Activated CD4-positive, alpha-beta T cell treated with anti-CD3 and anti-CD28 coated beads, Interleukin-2, amount 50 U/mL, for 4 hours (primary cell): ENCODE data around the gene ZNF253.
"Not testable (repeated sequence)": the region's sequence is repeated elsewhere in the genome, so short reads cannot be mapped to it uniquely, and the experiment has no call there.

ENCODE experiments used
- DNase-seq, 2 experiments: peaks; one replicate each; pipeline ENCODE4 v3.0.0-alpha.2; 2020

The ZNF253 gene

DNA sequence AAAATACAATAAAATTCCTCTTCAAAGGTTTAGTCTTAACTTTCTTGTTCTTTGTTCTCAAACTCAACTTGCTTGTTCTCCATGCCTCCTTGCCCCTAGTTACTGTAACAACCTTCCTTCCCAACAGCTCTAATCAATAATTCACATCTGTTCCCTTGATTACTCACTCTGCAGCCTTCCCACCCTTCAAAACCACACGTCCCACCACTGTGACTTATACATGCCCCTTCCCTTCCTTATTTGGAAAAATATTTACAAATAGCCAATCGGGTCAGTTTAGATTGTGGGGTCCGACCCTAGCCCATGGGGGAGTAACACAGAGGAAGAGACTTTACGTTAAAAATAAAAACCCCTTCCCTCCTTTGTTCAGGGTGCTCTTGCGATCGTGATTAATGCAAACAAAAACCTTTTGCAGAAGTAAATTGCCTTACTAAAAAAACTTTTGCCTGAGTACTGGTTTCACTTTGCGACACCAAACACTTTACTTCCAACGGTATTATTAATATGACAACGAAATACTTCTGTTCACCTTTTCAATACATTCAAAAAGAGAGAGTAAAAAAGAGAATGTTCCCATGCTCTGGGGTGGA lies 34.6 kb downstream of the ZNF253 start:
- DNase-seq, result no peak

DNA sequence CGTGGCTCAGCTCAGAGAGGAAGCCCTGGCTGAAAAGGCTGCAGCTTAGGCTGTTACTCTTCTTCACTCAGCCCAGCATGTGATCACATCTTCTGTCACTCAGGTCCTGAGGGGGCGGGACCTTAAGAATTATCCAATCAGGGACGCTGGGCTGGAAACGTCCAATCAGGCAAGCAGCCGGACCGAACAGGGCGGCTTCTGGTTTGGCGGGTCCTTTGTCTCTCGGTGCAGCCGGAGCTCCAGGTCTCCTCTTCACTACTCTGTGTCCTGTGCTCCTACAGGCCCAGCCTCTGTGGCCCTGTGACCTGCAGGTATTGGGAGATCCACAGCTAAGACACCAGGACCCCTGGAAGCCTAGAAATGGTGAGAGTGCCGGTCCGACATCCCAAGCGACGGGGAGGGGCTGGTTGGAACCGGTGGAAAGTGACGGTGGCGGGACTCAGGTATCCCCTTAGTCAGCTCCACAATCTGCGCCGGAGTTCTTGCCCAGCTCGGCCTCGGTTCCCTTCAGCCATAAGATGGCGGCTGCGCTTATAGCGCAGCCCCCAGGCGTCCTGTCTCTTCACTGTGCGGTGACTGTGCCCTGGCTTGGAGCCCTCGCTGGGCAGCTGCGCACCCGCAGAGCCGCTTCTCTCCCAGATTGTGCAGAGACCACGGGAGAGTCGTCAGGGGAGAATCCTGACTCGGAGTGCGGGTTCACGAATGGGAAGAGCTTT lies 35.2 kb downstream of the ZNF253 start, which contains the start of gene ZNF93:
TSS of gene ZNF93 (plus strand) at position 218 of the 716 bp plus-strand sequence. CDS start at position 361, 143 bp downstream.
- peak; percentile 86 for DNase-seq

DNA sequence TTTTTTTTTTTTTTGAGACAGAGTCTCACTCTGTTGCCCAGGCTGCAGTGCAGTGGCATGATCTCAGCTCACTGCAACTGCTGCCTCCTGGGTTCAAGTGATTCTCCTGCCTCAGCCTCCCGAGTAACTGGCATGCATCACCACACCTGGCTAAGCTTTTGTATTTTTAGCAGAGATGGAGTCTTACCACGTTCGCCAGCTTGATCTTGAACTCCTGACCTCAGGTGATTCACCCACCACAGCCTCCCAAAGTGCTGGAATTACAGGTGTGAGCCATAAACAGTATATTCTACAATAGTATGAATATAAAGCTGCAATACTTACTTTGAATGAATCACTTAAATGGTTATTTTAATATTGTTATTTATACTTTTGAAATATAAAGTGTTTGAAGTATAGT lies 41.9 kb downstream of the ZNF253 start:
- not testable (repeated sequence) for DNase-seq

DNA sequence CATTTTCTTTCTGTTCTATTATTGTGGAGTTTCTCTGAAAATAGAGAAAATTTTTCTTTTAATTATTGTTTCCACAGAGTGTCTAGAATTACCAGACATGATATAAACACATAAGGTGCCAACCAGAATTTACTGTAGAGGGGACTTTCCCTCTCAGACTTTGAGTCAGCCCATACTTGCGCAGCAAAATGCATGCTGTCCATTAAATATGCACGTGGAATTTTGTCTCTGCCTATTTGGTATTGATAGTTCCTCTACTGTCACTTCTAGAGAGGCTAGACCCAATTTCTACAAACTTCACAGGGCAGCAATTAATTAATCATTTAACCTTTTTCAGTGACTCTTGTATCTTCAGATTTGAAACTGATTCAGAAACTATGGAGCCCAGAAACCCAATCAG lies 44.0 kb downstream of the ZNF253 start:
- no peak for DNase-seq

DNA sequence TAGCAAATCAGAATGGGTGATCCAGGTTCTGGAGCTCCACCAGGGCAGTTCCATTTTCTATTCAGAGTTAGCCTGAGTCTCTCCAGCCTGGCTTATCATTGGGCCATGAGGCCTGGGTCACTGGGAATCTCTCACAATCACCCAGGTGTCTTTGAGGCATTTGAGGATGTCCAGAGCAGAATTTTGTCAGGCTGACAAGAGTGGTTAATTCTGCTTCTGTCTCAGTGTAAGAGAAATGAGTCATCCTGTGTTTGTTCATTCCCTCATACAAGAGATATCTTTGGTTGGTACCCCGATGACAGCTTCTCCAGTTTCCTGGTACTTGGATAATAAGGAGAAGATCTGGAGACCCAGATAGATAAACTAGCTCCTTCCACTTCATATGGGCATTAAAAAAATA lies 45.5 kb downstream of the ZNF253 start:
- DNase-seq, result no peak

DNA sequence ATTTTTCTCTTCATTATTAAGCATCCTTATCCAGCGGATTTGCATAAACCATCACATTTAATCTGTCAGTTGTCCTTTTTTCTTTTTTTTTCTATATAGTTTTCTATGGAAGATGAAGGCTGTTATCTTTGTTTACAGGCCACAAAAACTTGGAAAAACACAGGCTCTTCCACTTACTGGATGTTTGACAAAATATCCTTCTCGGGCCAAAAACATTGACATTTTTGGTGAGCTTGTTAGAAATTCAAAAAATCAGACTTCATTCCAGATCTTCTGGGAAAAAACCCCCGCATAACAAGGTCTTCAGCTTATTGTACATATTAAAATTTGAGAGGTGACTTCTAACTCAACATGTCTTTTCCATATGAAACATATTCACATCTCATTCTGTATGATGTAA lies 48.9 kb downstream of the ZNF253 start:
- no peak for DNase-seq

DNA sequence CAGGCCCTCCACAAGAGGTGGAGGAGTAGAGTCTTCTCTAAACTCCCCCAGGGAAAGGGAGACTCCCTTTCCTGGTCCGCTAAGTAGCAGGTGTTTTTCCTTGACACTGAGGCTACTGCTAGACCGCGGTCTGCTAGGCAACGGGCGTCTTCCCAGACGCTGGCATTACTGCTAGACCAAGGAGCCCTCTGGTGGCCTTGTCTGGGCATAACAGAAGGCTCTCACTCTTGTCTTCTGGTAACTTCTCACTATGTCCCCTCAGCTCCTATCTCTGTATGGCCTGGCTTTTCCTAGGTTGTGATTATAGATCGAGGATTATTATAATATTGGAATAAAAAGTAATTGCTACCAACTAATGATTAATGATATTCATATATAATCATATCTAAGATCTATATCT lies 64.7 kb downstream of the ZNF253 start:
- DNase-seq, result peak; percentile 4 to 8

DNA sequence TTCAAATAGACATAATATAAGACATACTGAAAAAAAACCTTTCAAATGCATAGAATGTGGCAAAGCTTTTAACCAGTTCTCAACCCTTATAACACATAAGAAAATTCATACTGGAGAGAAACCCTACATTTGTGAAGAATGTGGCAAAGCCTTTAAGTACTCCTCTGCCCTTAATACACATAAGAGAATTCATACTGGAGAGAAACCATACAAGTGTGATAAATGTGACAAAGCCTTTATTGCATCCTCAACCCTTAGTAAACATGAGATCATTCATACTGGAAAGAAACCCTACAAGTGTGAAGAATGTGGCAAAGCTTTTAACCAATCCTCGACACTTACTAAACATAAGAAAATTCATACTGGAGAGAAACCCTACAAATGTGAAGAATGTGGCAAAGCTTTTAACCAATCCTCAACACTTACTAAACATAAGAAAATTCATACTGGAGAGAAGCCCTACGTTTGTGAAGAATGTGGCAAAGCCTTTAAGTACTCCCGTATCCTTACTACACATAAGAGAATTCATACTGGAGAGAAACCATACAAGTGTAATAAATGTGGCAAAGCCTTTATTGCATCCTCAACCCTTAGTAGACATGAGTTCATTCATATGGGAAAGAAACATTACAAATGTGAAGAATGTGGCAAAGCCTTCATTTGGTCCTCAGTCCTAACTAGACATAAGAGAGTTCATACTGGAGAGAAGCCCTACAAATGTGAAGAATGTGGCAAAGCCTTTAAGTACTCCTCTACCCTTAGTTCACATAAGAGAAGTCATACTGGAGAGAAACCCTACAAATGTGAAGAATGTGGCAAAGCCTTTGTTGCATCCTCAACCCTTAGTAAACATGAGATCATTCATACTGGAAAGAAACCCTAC lies 68.0 kb downstream of the ZNF253 start:
- DNase-seq, result not testable (repeated sequence)

DNA sequence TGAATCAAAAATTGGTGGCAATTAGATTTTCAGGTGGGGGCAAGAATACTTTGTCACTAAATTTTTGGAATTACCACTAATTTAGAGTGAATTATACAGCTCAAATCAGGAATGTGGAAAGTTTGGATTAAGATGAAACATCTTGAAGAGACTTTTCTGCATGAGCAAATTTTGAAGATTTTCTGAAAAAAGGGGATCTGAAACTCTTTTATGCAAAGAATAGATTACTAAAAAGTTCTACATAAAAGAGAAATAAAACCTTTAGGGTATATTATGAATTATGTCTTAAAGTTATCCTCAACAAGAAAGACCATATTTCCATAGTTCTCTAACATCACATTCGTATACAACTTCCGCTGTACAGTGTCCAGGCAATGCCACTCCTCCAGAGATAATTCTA lies 71.7 kb downstream of the ZNF253 start:
- DNase-seq, result no peak

DNA sequence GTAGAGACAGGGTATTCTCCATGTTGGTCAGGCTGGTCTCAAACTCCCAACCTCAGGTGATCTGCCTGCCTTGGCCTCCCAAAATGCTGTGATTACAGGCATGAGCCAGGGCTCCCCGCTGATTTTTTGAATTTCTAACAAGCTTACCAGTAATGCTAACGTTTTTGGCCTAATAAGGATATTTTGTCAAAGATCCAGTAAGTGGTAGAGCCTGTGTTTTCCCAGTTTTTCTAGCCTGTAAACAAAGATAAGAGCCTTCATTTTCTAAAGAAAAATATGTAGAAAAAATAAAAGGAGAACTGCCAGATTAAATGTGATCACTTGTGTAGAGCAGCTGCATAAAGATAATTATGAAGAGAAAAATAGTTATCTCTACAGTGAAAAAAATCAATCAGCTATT lies 72.8 kb downstream of the ZNF253 start:
- DNase-seq, result no peak

DNA sequence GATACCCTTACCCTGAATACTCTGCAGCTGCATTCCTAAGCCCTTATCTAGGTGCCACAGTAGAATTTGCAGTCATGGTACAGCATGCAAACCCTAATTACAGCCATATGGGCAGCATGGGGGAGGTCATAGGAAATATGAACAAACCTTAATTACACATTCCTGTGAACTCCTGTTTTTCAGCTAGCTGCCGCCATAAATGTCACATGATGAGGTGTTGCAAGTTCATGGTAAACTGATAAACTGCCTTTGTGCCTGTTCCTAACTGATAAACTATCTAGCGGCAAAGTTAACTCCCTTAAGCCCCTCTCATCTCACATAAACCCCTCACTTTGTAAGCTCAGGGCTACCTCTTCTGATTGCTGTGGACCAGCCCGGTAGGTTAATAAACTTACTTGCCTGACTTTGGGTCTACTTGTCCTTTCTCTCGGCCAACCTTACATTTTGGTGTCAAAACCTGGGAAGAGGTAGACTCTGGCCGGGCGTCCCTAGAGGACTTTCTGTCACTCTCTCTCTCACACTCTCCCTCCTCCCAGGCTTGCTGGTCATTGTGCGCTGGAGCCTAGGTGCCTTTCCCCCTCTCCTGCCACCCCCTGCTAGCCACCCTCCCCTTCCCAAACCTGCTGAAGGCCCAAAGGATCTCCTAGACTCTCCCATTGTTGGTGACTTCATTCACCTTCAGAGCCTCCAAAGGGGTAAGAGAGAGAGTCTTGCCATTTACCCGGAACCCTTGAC lies 78.3 kb downstream of the ZNF253 start:
- no peak for DNase-seq
